ENCODE data around the gene COL21A1. TPM values are rescaled to one million over a fixed set of nuclear protein-coding genes. Genes with fewer than 3 reads are reported as not detected.

COL21A1 gene
- total RNA-seq, 3 donors from 2014 or later, result 0.80 to 2.9 (median 1.5) TPM

- intact Hi-C loops (cut with DNase I; ENCODE audit: low total_unique reads), result no loop called here
- Histone ChIP-seq H3K4me3 (no peak overlapping the region), H3K4me1 (no peaks in the 10 kb centered on the region), H3K36me3 (no peaks in the 10 kb centered on the region), H3K9me3 (peaks cover 16 to 24% of the 10 kb centered on the region in 2 donors), H3K27me3 (no peaks in the 10 kb centered on the region), H3K27ac (no peak overlapping the region)
- TF ChIP-seq CTCF (IDR thresholded peaks at IDR 0.05) (no peak), POLR2AphosphoS5 (IDR thresholded peaks at IDR 0.05) (no peak), POLR2A (IDR thresholded peaks at IDR 0.05) (no peak)
- no peak for DNase-seq (ENCODE audit: low spot score in 2 of 2)
Observed at GRCh38 chr6:56169366-56169765, 78.0 kb downstream of the COL21A1 start.

DNA sequence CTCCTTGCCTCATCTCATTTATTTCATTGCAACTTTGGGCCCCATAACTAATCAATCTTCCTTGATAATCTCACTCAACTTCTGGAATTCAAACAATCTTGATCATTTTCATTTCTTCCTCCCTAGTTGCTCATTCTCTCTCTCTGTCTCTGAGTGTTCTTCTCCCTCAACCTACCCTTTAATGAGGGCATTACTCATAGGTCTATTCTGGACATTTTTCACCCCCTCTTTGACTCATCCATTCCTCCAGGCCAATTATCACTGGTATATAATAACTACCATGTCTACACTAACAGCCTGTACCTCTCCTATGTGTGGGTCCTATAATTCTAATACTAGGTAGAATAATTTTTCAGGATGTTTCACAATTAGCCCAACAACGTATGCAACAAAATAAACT is 78.8 kb downstream of the COL21A1 start:
- Histone ChIP-seq H3K4me1 (no peaks in the 10 kb centered on the region), H3K9me3 (peaks cover 16 to 20% of the 10 kb centered on the region in 2 donors), H3K27ac (no peak overlapping the region), H3K27me3 (no peaks in the 10 kb centered on the region), H3K4me3 (no peak overlapping the region), H3K36me3 (no peaks in the 10 kb centered on the region)
- TF ChIP-seq POLR2A (IDR thresholded peaks at IDR 0.05) (no peak), CTCF (IDR thresholded peaks at IDR 0.05) (no peak), POLR2AphosphoS5 (IDR thresholded peaks at IDR 0.05) (no peak)
- intact Hi-C loops (cut with DNase I; ENCODE audit: low total_unique reads), result no loop called here
- DNase-seq (ENCODE audit: low spot score in 2 of 2), result no peak

DNA sequence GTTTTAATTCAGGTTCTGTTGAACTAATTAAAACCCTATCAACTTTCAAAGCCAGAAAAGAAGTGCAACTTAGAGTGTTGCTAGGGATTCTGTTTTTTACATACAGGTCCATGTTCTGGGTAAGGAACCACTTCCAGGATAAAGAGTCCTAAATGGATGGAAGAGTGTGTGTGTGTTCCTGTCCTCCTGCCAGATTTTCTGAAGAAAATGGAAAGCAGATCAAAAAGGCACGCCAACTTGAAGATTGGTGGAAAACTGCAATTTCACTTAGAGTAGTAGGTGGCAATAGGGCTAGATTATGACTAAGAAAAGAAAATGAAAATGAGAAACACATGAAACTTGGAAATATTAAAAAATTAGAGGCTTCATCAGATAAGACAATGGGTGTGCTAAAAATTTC is 85.3 kb downstream of the COL21A1 start:
- no peaks in the 10 kb centered on the region for H3K4me1 ChIP-seq
- DNase-seq (ENCODE audit: low spot score in 2 of 2), result no peak
- H3K27ac ChIP-seq, result no peak overlapping the region
- TF ChIP-seq POLR2AphosphoS5 (IDR thresholded peaks at IDR 0.05) (no peak), CTCF (IDR thresholded peaks at IDR 0.05) (no peak), POLR2A (IDR thresholded peaks at IDR 0.05) (no peak)
- H3K9me3 ChIP-seq, result no peaks in the 10 kb centered on the region
- no peaks in the 10 kb centered on the region for H3K27me3 ChIP-seq
- intact Hi-C loops (cut with DNase I; ENCODE audit: low total_unique reads), result no loop called here
- H3K36me3 ChIP-seq, result no peaks in the 10 kb centered on the region
- H3K4me3 ChIP-seq, result no peak overlapping the region

DNA sequence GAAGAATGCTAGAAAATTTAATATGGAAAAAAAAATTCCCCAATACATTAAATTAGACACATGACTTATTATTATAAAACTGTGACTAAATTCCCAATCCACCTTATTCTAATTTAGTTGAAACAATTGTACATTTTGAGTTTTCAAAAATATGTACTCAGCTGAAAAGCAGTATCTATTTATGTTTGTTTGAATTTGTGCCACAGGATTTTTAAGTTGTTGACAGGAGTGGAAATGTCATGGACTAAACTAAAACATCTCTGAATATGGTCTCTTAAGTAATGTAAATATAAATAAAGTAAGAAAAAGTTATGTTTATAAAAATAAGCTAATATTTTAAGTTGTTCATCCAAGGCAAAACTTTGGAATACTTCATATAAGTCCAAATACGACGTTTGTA is 86.9 kb downstream of the COL21A1 start:
- intact Hi-C loops (cut with DNase I; ENCODE audit: low total_unique reads), result no loop called here

DNA sequence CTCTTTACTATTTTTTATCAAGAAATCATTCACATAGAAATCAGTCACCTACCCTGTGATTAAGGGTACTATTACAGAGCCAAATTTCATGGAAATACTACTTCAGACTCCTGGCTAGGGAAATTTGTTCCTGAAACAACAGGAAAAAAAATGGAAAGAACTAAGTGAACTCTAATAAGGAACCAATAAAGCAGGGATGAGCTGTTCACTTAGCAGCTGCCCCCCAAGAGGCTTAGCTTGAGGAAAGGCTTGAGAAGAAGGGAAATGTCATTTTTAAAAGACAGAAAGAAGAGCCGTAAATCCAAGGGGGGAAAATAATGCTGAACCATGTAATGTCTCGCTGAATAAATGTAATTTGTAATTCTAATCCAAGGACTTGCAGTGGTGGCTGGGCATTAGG is 88.8 kb downstream of the COL21A1 start:
- intact Hi-C loops (cut with DNase I; ENCODE audit: low total_unique reads), result no loop called here
- no peak overlapping the region for H3K27ac ChIP-seq
- H3K36me3 ChIP-seq, result no peaks in the 10 kb centered on the region
- TF ChIP-seq CTCF (IDR thresholded peaks at IDR 0.05) (no peak), POLR2AphosphoS5 (IDR thresholded peaks at IDR 0.05) (no peak), POLR2A (IDR thresholded peaks at IDR 0.05) (no peak)
- no peak for DNase-seq (ENCODE audit: low spot score in 2 of 2)
- no peaks in the 10 kb centered on the region for H3K27me3 ChIP-seq
- H3K4me3 ChIP-seq, result no peak overlapping the region
- no peaks in the 10 kb centered on the region for H3K4me1 ChIP-seq
- peaks cover 6 to 18% of the 10 kb centered on the region in 2 donors for H3K9me3 ChIP-seq

More for the DNA sequence above, 86.9 kb downstream of the COL21A1 start:
- H3K36me3 ChIP-seq, result no peaks in the 10 kb centered on the region
- no peaks in the 10 kb centered on the region for H3K9me3 ChIP-seq
- no peak for TF ChIP-seq CTCF (IDR thresholded peaks at IDR 0.05)
- TF ChIP-seq POLR2AphosphoS5 (IDR thresholded peaks at IDR 0.05), result no peak
- TF ChIP-seq POLR2A (IDR thresholded peaks at IDR 0.05), result no peak
- H3K27ac ChIP-seq, result no peak overlapping the region
- no peaks in the 10 kb centered on the region for H3K4me1 ChIP-seq
- no peak overlapping the region for H3K4me3 ChIP-seq
- no peak for DNase-seq (ENCODE audit: low spot score in 2 of 2)
- H3K27me3 ChIP-seq, result no peaks in the 10 kb centered on the region

Data from breast epithelium (tissue), 4 donors.